Renal cortical epithelial cell (primary cell): ENCODE data around the gene MRPL42. TPM values are rescaled to one million over a fixed set of nuclear protein-coding genes. Genes with fewer than 3 reads are reported as not detected.
"Not testable (repeated sequence)": the region's sequence is repeated elsewhere in the genome, so short reads cannot be mapped to it uniquely, and the experiment has no call there.

ENCODE experiments used
- DNase-seq: peaks from one replicate; pipeline ENCODE4 v3.0.0-alpha.2; 2011; ENCODE audit warnings: low read depth
- total RNA-seq: library from RNA; depleted of rRNA; stranded (reverse); fragments of >200 nt; gene quantifications from 2 replicates; pipeline ENCODE4 v1.2.3, GENCODE V29; 2014

MRPL42 gene
- 137 and 139 TPM in 2 replicates for total RNA-seq

DNA sequence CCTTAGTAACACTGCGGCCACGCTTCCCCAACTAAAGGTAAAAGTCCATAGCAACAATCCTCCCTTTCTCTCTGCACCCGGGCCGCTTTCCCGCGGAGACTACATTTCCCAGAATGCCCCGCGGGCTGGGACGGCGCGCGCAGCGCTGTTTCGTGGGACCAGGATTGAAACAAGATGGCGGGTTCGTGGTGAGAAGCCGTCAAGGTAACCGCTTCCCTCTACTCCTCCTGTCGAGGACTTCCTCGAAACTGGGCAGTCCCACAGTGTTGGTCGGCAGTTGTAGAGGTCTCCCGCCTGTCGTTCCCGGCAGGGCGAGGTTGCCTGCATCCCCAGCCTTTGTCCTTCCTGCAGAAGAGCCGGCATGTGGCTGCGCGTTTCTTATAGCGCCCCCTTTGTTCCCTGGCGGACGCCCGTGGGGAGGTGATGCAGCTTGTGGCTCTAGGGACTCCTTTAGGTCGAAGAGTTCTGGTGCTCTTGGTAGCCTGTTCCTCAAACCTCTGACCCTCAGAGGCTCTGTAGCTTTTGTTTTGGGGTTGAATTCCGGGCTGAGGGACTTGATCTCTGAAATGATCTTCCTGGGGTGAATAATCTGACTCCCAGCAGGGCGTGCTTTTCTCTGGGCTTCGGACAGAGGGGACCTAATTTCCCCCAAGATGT, at the start of gene MRPL42:
Gene MRPL42 (plus strand): TSS at position 164 of the 657 bp plus-strand sequence. CDS start 1,772 bp downstream, outside the sequence.
- peak; percentile 75 for DNase-seq

- DNase-seq: no peak
Observed at GRCh38 chr12:93417967-93418480, 49.3 kb upstream of the MRPL42 start.

- peak; percentile 78 for DNase-seq
Observed at GRCh38 chr12:93419388-93420034, 47.8 kb upstream of the MRPL42 start.

- DNase-seq: no peak
Observed at GRCh38 chr12:93422050-93422449, 45.3 kb upstream of the MRPL42 start.

DNA sequence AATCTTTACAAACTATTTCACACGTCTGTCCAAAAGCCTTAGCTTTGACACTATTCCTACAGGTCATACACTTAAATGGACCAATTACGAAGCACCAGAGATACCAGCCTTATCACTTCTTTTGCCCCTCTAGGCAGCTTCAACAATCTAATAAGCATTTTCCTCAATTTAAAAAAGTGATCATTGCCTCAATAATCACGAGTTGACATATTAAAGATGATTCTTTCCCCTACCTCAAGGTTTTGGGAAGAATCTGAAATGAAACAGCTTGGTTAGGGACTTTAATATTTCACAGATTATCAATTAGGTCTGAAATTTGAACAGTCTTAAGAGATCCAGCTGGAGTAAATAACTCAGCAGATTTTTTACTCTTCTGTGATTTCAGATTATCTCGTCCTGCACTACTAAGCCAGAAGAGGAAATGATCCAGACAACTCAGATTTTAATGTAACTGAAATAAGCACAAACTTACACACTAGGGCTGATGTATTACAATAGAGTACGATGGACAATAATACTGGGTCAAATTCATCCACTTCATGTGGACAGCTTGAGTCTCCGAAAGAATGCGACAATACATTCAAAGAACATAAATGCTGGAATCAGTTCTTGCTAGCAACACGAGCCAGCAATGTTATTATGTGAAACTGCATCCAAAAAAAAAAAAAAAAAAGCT, 41.4 kb upstream of the MRPL42 start:
- DNase-seq: no peak

DNA sequence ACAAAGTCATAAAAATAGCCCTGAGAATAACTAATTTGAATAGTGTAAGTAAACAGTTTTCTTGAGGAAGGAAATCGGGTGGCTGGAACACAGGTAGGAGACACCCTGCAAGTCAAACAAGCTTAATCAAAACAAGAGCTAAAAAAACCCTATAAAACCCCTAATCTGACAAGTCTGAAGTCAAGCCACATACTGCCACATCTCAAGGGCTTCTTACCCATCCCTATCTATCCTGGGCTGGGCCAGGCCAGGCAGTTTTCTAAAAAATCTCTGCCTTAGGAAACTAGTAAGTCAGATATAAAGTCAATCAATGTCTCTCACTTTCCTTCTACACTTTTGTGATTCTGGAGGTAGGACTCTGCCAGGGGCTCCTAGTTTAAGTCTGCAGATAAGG, 40.9 kb upstream of the MRPL42 start:
- DNase-seq: no peak

DNA sequence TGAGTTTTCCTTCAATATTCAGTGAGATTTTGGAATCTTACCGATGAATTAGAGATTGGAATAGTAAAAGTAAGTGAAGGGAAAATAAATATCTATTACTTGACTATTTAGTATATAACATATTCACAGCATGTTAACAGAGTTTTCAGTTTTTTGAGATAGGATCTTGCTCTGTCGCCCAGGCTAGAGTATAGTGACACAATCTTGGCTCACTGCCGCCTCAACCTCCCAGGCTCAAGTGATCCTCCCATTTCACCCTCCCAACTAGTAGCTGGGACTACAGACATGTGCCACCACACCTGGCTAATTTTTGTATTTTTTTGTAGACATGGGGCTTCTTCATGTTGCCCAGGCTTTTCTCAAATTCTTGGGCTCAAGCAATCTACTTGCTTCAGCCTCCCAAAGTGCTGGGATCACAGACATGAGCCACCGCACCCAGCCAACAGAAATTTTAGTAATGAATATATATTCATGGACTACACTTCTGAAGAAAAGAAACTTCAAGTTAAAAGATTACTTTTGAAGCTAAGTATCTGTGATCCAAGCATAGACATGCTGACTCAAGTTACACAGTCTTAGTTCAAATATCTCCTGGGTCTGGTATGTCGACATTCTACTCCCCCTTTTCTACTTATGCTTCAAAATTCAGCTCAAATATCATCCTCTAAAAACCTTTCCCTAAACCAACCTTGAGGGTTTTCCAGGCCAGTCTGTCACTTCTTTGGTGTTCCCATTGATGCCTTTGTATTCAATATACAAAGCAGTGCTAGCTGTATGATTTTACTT, 39.3 kb upstream of the MRPL42 start:
- peak; percentile 32 for DNase-seq

- DNase-seq: no peak
Observed at GRCh38 chr12:93429448-93429847, 37.9 kb upstream of the MRPL42 start.

DNA sequence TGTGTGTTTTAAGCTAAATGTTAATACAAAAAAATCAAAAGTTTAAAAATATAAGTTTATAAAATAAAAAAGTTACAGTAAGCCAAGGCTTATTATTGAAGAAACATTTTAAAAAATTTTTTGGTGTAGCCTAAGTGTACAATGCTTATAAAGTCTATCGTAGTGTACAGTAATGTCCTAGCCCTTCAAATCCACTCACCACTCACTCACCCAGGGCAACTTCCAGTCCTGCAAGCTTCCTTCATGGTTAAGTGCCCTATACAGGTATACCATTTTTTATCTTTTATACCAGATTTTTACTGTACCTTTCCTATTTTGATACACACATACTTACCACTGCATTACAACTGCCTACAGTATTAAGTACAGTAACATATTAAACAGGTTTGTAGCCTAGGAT, 37.5 kb upstream of the MRPL42 start:
- DNase-seq: no peak

- DNase-seq: no peak
Observed at GRCh38 chr12:93430280-93430679, 37.0 kb upstream of the MRPL42 start.

GRCh38 chr12:93432031-93432430, 35.3 kb upstream of the MRPL42 start:
- DNase-seq: not testable (repeated sequence)

GRCh38 chr12:93434256-93434865, 33.0 kb upstream of the MRPL42 start:
- DNase-seq: no peak

DNA sequence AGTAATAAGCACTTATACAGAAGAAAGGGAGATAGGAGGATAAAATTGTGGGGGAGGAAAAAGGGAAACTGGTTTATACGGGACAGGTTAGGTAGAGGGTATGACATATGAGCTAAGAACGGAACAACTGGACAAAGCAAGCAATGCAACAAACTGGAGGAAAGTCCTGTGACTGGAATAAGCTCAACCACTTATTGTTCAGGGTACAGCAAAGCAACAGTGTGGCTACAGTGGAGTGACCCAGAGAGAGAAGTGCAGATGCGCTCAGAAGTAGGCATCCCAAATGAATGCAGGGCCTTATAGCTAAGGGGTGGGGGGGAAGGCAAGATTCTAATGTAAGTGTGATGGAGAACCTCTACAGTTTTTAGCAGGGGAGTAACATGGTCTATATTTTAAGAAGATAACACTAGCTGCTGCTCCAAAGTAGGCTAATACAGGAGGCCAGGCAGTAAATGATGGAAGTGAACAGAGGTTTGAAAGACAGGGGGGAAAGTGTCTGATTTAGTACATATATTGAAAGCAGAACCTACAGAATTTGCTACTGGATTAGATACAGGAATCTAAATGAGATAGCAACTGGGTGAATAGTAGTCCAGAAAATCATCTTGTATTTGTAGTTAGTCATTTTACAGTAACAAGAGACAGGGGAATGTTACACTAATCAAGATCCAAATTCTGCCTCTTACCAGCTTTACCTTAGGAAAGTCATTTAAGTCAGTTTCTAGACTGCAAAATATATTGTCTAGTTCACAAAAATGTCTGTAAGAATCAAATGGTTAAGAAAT, 28.9 kb upstream of the MRPL42 start:
- DNase-seq: no peak

GRCh38 chr12:93440043-93440835, 27.1 kb upstream of the MRPL42 start:
- peak; percentile 21 for DNase-seq

GRCh38 chr12:93441081-93441616, 26.2 kb upstream of the MRPL42 start:
- DNase-seq: no peak

GRCh38 chr12:93441617-93442410, 25.5 kb upstream of the MRPL42 start, which contains the start of gene UBE2N:
UBE2N (minus strand) TSS chr12:93441947; CDS start chr12:93441884, 63 bp downstream.
- DNase-seq: peak; percentile 76

- peak; percentile 63 for DNase-seq
Observed at GRCh38 chr12:93442411-93443340, 24.6 kb upstream of the MRPL42 start.
